GM12878 (cell line): ENCODE measurements around the gene TAPBPL. TPM values are rescaled to one million over a fixed set of nuclear protein-coding genes. Genes with fewer than 3 reads are reported as not detected.
A peak's percentile ranks its signal among the peaks of the same experiment; 100 is the strongest.

Source experiments
- BHLHE40 ChIP-seq, 2 experiments: fragments of 450-650 bp in 1 of 2; IDR thresholded peaks; 2 replicates each; pipeline ENCODE4 v1.6.1; 2011 to 2017; ENCODE audit warnings: low read depth in 2 of 2, borderline replicate concordance in 1 of 2, improper control_type of control experiment in 1 of 2, low read length in 1 of 2, mild to moderate bottlenecking in 1 of 2
- EGR1 ChIP-seq, 2 experiments: IDR thresholded peaks; 1 replicate in 1 of 2; 2 replicates in 1 of 2; pipeline ENCODE4 v1.6.1; 2011 to 2012; ENCODE audit warnings: low read depth in 2 of 2, low read length in 2 of 2, borderline replicate concordance in 1 of 2, mild to moderate bottlenecking in 1 of 2, moderate library complexity in 1 of 2
- LARP7 ChIP-seq: fragments of 450-650 bp; IDR thresholded peaks from 2 replicates; pipeline ENCODE4 v1.6.1; 2017; ENCODE audit warnings: mild to moderate bottlenecking
- NFYA ChIP-seq: IDR thresholded peaks from 2 replicates; pipeline ENCODE4 v1.6.1; 2011; ENCODE audit warnings: low read depth, mild to moderate bottlenecking, low read length, improper control_type of control experiment, borderline replicate concordance
- POLR2A ChIP-seq: IDR thresholded peaks from 2 replicates; pipeline ENCODE4 v1.6.1; 2011; ENCODE audit warnings: low read depth, mild to moderate bottlenecking, low read length
- RUNX3 ChIP-seq: IDR thresholded peaks from 2 replicates; pipeline ENCODE4 v1.6.1; 2012; ENCODE audit warnings: low read length, inconsistent platforms
- SIX5 ChIP-seq: IDR thresholded peaks from 2 replicates; pipeline ENCODE4 v1.6.1; 2011; ENCODE audit warnings: mild to moderate bottlenecking, low read depth, low read length, moderate library complexity; ENCODE audit not compliant: severe bottlenecking
- SREBF2 ChIP-seq: IDR thresholded peaks from 2 replicates; pipeline ENCODE4 v1.6.1; 2012; ENCODE audit warnings: mild to moderate bottlenecking, low read length
- TCF3 ChIP-seq: IDR thresholded peaks from 2 replicates; pipeline ENCODE4 v1.6.1; 2012; ENCODE audit warnings: low read depth, mild to moderate bottlenecking, low read length, borderline replicate concordance; ENCODE audit not compliant: insufficient read depth
- YY1 ChIP-seq: IDR thresholded peaks from 2 replicates; pipeline ENCODE4 v1.6.1; 2011; ENCODE audit warnings: low read depth, mild to moderate bottlenecking, low read length
- polyA plus RNA-seq, 11 experiments: library from polyadenylated mRNA; depleted of rRNA in 4 of 11; unstranded in 6 of 11; stranded (reverse) in 5 of 11; fragments of >200 nt; fragmentation: Nextera tagmentation in 4 of 11; fragmentation: Illumina TruSeq in 1 of 11; extraction: Ambion mirVana in 4 of 11; extraction: Trizol in 1 of 11; gene quantifications; 1 replicate in 1 of 11; 2 replicates in 10 of 11; pipeline versions ENCODE4 v1.2.1 to v1.2.3, GENCODE V29; 2011 to 2016; ENCODE audit warnings: inconsistent platforms in 2 of 11, missing spikeins in 2 of 11, low read depth in 1 of 11
- total RNA-seq, 4 experiments: library from RNA; depleted of rRNA in 3 of 4; stranded (reverse); fragments of >200 nt in 3 of 4; fragmentation: Illumina TruSeq in 1 of 4; extraction: Trizol in 1 of 4; gene quantifications; 2 replicates each; pipeline versions ENCODE4 v1.2.1 to v1.2.3, GENCODE V29; 2013 to 2021
- TF ChIP-seq, protein P1 (sequence below): fragments of 450-650 bp; IDR thresholded peaks from 2 replicates; pipeline ENCODE4 v1.6.1; 2017; ENCODE audit warnings: mild to moderate bottlenecking, moderate library complexity
- TF ChIP-seq, protein P2 (sequence below): IDR thresholded peaks from 2 replicates; pipeline ENCODE4 v1.6.1; 2012; ENCODE audit warnings: low read depth, low read length, improper control_type of control experiment
- TF ChIP-seq, protein P3 (sequence below): fragments of 450-650 bp; IDR thresholded peaks from 2 replicates; pipeline ENCODE4 v1.6.1; 2017; ENCODE audit warnings: mild to moderate bottlenecking, low read depth, inconsistent platforms; ENCODE audit not compliant: poor library complexity, severe bottlenecking
- TF ChIP-seq, protein P4 (sequence below): fragments of 450-650 bp; IDR thresholded peaks from 2 replicates; pipeline ENCODE4 v1.6.1; 2017; ENCODE audit warnings: low read depth, mild to moderate bottlenecking, moderate library complexity
- TF ChIP-seq, protein P5 (sequence below): IDR thresholded peaks from 2 replicates; pipeline ENCODE4 v1.6.1; 2011; ENCODE audit warnings: borderline replicate concordance, low read depth, mild to moderate bottlenecking, moderate library complexity, mixed read lengths, low read length; ENCODE audit not compliant: insufficient read depth; ENCODE audit errors: extremely low read length
- TF ChIP-seq, protein P6 (sequence below): fragments of 450-650 bp; IDR thresholded peaks from 2 replicates; pipeline ENCODE4 v1.6.1; 2014; ENCODE audit warnings: mild to moderate bottlenecking

TAPBPL gene
- total and polyA plus RNA-seq, 10 of the 15 experiments (the other 5 are each of a cell fraction or from before 2014, with no cell fraction given), result 12.4 to 45.0 (median 29.9) TPM

DNA sequence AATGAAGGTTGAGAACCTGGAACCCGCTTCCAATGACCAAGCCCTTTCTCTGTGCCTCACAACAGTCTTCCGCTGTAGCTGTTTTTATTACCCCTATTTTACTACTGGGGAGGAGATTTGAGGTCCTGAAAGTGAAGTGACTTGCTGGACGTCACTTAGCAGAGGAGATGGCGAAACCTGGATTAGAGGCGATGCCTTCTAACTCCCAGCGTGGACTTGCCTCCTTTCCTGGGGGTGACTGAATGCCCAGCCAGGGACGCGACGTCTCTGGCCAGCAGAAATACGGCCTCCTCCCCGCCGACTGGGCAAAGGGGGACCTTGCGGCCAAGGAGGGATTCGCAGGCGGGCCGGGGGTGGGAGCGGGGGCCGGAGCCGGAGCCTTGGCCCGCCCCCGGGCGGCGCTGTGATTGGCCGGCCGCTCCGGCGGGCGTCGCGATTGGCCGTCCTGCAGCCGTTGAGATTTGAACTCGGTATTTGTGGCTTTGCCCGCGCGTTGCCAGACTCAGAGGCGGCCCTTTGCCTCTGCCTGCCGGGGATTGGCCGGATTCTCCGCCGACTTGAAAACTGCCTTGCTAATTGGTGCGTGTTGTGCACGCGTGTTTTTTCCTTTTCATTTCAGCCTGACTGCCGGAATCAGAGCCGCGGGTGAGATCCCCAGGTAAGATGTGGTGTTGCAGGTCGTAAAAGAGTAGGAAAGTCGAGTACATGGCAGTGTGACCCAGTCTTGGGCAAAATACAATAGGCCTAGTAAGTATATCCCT lies 41.8 kb downstream of the TAPBPL start, which contains the start of gene NCAPD2 (continued):
- TF ChIP-seq, protein P1, sequence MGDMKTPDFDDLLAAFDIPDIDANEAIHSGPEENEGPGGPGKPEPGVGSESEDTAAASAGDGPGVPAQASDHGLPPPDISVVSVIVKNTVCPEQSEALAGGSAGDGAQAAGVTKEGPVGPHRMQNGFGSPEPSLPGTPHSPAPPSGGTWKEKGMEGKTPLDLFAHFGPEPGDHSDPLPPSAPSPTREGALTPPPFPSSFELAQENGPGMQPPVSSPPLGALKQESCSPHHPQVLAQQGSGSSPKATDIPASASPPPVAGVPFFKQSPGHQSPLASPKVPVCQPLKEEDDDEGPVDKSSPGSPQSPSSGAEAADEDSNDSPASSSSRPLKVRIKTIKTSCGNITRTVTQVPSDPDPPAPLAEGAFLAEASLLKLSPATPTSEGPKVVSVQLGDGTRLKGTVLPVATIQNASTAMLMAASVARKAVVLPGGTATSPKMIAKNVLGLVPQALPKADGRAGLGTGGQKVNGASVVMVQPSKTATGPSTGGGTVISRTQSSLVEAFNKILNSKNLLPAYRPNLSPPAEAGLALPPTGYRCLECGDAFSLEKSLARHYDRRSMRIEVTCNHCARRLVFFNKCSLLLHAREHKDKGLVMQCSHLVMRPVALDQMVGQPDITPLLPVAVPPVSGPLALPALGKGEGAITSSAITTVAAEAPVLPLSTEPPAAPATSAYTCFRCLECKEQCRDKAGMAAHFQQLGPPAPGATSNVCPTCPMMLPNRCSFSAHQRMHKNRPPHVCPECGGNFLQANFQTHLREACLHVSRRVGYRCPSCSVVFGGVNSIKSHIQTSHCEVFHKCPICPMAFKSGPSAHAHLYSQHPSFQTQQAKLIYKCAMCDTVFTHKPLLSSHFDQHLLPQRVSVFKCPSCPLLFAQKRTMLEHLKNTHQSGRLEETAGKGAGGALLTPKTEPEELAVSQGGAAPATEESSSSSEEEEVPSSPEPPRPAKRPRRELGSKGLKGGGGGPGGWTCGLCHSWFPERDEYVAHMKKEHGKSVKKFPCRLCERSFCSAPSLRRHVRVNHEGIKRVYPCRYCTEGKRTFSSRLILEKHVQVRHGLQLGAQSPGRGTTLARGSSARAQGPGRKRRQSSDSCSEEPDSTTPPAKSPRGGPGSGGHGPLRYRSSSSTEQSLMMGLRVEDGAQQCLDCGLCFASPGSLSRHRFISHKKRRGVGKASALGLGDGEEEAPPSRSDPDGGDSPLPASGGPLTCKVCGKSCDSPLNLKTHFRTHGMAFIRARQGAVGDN, result peak; percentile 38; the same call in 1 of the 2 replicates
- TF ChIP-seq, protein P2, sequence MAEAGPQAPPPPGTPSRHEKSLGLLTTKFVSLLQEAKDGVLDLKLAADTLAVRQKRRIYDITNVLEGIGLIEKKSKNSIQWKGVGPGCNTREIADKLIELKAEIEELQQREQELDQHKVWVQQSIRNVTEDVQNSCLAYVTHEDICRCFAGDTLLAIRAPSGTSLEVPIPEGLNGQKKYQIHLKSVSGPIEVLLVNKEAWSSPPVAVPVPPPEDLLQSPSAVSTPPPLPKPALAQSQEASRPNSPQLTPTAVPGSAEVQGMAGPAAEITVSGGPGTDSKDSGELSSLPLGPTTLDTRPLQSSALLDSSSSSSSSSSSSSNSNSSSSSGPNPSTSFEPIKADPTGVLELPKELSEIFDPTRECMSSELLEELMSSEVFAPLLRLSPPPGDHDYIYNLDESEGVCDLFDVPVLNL, result peak; percentile 95
- TF ChIP-seq SREBF2 (0 out of 2 replicates have a peak, but pooled peaks have one; percentile 8), SIX5 (no peak), LARP7 (peak; percentile 67), BHLHE40 (IDR thresholded peaks at IDR 0.05; ENCODE audit: borderline replicate concordance in 1 of 2, low read depth in 2 of 2, low read length in 1 of 2) (peak; percentile 46 to 79; a peak in 3 of 4 replicates), POLR2A (peak; percentile 81), NFYA (0 out of 2 replicates have a peak, but pooled peaks have one; percentile 34), EGR1 (IDR thresholded peaks at IDR 0.05; ENCODE audit: borderline replicate concordance in 1 of 2, low read depth in 2 of 2, low read length in 2 of 2) (peak in 1 of 2 experiments; percentile 96; a peak in 2 of 3 replicates), TCF3 (0 out of 2 replicates have a peak, but pooled peaks have one; percentile 22), YY1 (0 out of 2 replicates have a peak, but pooled peaks have one; percentile 17), RUNX3 (peak; percentile 48; the same call in 1 of the 2 replicates)
- TF ChIP-seq, protein P3, sequence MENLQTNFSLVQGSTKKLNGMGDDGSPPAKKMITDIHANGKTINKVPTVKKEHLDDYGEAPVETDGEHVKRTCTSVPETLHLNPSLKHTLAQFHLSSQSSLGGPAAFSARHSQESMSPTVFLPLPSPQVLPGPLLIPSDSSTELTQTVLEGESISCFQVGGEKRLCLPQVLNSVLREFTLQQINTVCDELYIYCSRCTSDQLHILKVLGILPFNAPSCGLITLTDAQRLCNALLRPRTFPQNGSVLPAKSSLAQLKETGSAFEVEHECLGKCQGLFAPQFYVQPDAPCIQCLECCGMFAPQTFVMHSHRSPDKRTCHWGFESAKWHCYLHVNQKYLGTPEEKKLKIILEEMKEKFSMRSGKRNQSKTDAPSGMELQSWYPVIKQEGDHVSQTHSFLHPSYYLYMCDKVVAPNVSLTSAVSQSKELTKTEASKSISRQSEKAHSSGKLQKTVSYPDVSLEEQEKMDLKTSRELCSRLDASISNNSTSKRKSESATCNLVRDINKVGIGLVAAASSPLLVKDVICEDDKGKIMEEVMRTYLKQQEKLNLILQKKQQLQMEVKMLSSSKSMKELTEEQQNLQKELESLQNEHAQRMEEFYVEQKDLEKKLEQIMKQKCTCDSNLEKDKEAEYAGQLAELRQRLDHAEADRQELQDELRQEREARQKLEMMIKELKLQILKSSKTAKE, result peak; percentile 65
- TF ChIP-seq, protein P4, sequence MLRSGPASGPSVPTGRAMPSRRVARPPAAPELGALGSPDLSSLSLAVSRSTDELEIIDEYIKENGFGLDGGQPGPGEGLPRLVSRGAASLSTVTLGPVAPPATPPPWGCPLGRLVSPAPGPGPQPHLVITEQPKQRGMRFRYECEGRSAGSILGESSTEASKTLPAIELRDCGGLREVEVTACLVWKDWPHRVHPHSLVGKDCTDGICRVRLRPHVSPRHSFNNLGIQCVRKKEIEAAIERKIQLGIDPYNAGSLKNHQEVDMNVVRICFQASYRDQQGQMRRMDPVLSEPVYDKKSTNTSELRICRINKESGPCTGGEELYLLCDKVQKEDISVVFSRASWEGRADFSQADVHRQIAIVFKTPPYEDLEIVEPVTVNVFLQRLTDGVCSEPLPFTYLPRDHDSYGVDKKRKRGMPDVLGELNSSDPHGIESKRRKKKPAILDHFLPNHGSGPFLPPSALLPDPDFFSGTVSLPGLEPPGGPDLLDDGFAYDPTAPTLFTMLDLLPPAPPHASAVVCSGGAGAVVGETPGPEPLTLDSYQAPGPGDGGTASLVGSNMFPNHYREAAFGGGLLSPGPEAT, result peak; percentile 17; the same call in 1 of the 2 replicates
- TF ChIP-seq, protein P5, sequence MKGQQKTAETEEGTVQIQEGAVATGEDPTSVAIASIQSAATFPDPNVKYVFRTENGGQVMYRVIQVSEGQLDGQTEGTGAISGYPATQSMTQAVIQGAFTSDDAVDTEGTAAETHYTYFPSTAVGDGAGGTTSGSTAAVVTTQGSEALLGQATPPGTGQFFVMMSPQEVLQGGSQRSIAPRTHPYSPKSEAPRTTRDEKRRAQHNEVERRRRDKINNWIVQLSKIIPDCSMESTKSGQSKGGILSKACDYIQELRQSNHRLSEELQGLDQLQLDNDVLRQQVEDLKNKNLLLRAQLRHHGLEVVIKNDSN, result no peak
- TF ChIP-seq, protein P6, sequence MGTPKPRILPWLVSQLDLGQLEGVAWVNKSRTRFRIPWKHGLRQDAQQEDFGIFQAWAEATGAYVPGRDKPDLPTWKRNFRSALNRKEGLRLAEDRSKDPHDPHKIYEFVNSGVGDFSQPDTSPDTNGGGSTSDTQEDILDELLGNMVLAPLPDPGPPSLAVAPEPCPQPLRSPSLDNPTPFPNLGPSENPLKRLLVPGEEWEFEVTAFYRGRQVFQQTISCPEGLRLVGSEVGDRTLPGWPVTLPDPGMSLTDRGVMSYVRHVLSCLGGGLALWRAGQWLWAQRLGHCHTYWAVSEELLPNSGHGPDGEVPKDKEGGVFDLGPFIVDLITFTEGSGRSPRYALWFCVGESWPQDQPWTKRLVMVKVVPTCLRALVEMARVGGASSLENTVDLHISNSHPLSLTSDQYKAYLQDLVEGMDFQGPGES, result peak; percentile 72; the same call in 1 of the 2 replicates
